ENCODE data around the gene POLR2E. TPM values are rescaled to one million over a fixed set of nuclear protein-coding genes. Genes with fewer than 3 reads are reported as not detected.

Gene POLR2E
- total and polyA plus RNA-seq, 4 donors = 51.8 to 211 (median 171) TPM

GRCh38 chr19:1108291-1109031 lies 13.3 kb upstream of the POLR2E start:
- Histone ChIP-seq H3K27me3 (ENCODE audit: control insufficient read depth in 4 of 4, insufficient read depth in 4 of 4, low read length in 3 of 4) (no peaks in the 10 kb centered on the region), H3K36me3 (ENCODE audit: control insufficient read depth in 4 of 4, insufficient read depth in 3 of 4, low read depth in 1 of 4, low read length in 3 of 4) (peaks cover 6 to 44% (median 29%) of the 10 kb centered on the region in 4 donors), H3K4me3 (ENCODE audit: low read depth in 1 of 3, low read length in 3 of 3) (no peak overlapping the region), H3K27ac (ENCODE audit: low read depth in 1 of 2, low read length in 2 of 2) (no peak overlapping the region), H3K9ac (ENCODE audit: low read depth in 1 of 2, low read length in 2 of 2) (no peak overlapping the region), H3K9me3 (ENCODE audit: control insufficient read depth in 4 of 4, low read length in 3 of 4) (no peaks in the 10 kb centered on the region), H3K4me1 (ENCODE audit: control insufficient read depth in 4 of 4, insufficient read depth in 4 of 4, low read length in 3 of 4) (peaks cover 3 to 23% (median 18%) of the 10 kb centered on the region in 4 donors)
- 95% methylated on average over 89 of the region's 89 CpGs for WGBS
- DNase-seq (ENCODE audit: low spot score) = no peak
- TF ChIP-seq SP1 (IDR thresholded peaks at IDR 0.05) = no peak
- TF ChIP-seq RAD21 (IDR thresholded peaks at IDR 0.05) = no peak
- TF ChIP-seq, protein P1, sequence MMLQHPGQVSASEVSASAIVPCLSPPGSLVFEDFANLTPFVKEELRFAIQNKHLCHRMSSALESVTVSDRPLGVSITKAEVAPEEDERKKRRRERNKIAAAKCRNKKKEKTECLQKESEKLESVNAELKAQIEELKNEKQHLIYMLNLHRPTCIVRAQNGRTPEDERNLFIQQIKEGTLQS (IDR thresholded peaks at IDR 0.05) = no peak
- TF ChIP-seq HNF4A (conservative IDR thresholded peaks at IDR 0.05) = no peak
- TF ChIP-seq HNF4G (IDR thresholded peaks at IDR 0.05) = no peak
- no peak for TF ChIP-seq FOXA2 (IDR thresholded peaks at IDR 0.05)
- no peak for TF ChIP-seq YY1 (IDR thresholded peaks at IDR 0.05)
- no peak for TF ChIP-seq EGR1 (IDR thresholded peaks at IDR 0.05; ENCODE audit: low read depth in 2 of 2)
- TF ChIP-seq TAF1 (conservative IDR thresholded peaks at IDR 0.05) = no peak
- no peak for TF ChIP-seq JUND (IDR thresholded peaks at IDR 0.05)

GRCh38 chr19:1107661-1108261 lies 12.6 kb upstream of the POLR2E start:
- H3K9ac ChIP-seq (ENCODE audit: low read depth in 1 of 2, low read length in 2 of 2) = no peak overlapping the region
- H3K27ac ChIP-seq (ENCODE audit: low read depth in 1 of 2, low read length in 2 of 2) = no peak overlapping the region
- no peak for DNase-seq (ENCODE audit: low spot score)
- WGBS = 93% methylated on average over 25 of the region's 25 CpGs
- no peaks in the 10 kb centered on the region for H3K27me3 ChIP-seq (ENCODE audit: control insufficient read depth in 4 of 4, insufficient read depth in 4 of 4, low read length in 3 of 4)
- TF ChIP-seq FOXA1 (IDR thresholded peaks at IDR 0.05) (no peak), JUND (IDR thresholded peaks at IDR 0.05) (no peak), HNF4G (IDR thresholded peaks at IDR 0.05) (no peak), CTCF (IDR thresholded peaks at IDR 0.05; ENCODE audit: low read depth, low read length, missing input control) (no peak), EGR1 (IDR thresholded peaks at IDR 0.05; ENCODE audit: low read depth in 2 of 2) (no peak), RAD21 (IDR thresholded peaks at IDR 0.05) (no peak), GABPA (IDR thresholded peaks at IDR 0.05 in 1 of 2, conservative IDR thresholded peaks at IDR 0.05 in 1 of 2) (no peak), TAF1 (conservative IDR thresholded peaks at IDR 0.05) (no peak), NR2F2 (IDR thresholded peaks at IDR 0.05) (no peak), ZBTB33 (IDR thresholded peaks at IDR 0.05) (no peak)
- peaks cover 6 to 24% (median 15%) of the 10 kb centered on the region in 4 donors for H3K4me1 ChIP-seq (ENCODE audit: control insufficient read depth in 4 of 4, insufficient read depth in 4 of 4, low read length in 3 of 4)
- H3K36me3 ChIP-seq (ENCODE audit: control insufficient read depth in 4 of 4, insufficient read depth in 3 of 4, low read depth in 1 of 4, low read length in 3 of 4) = peaks cover 6 to 41% (median 29%) of the 10 kb centered on the region in 4 donors
- H3K9me3 ChIP-seq (ENCODE audit: control insufficient read depth in 4 of 4, low read length in 3 of 4) = no peaks in the 10 kb centered on the region
- no peak overlapping the region for H3K4me3 ChIP-seq (ENCODE audit: low read depth in 1 of 3, low read length in 3 of 3)
